Loucy (cell line): ENCODE results near the gene SLC25A21.

Experiments
- H2AFZ ChIP-seq: fragments of 200-600 bp; sonication (generic); 2 replicates; pipeline ENCODE4 v1.6.0; 2016; ENCODE audit warnings: antibody characterized with exemption, mild to moderate bottlenecking, low read length, moderate library complexity
- H3F3A ChIP-seq: fragments of 200-600 bp; 2 replicates; pipeline ENCODE4 v1.6.0; 2016; ENCODE audit warnings: antibody characterized with exemption, low read depth, mild to moderate bottlenecking
- H3K27me3 ChIP-seq: fragments of 200-600 bp; sonication (generic); 2 replicates; pipeline ENCODE4 v1.6.1; 2014; ENCODE audit warnings: low read length, mild to moderate bottlenecking; ENCODE audit not compliant: insufficient read depth, poor library complexity, severe bottlenecking
- H3K36me3 ChIP-seq: fragments of 200-600 bp; sonication (generic); 2 replicates; pipeline ENCODE4 v1.6.1; 2016; ENCODE audit warnings: low read length; ENCODE audit not compliant: insufficient read depth
- H3K4me1 ChIP-seq: fragments of 200-600 bp; sonication (generic); 2 replicates; pipeline ENCODE4 v1.5.1; 2014; ENCODE audit warnings: low read length, mild to moderate bottlenecking; ENCODE audit not compliant: insufficient read depth, poor library complexity, severe bottlenecking
- H3K4me2 ChIP-seq: fragments of 200-600 bp; sonication (generic); 2 replicates; pipeline ENCODE4 v1.6.0; 2014; ENCODE audit warnings: antibody characterized with exemption, low read length, low read depth, mild to moderate bottlenecking; ENCODE audit not compliant: poor library complexity, severe bottlenecking
- H3K4me3 ChIP-seq: fragments of 200-600 bp; sonication (generic); 2 replicates; pipeline ENCODE4 v1.5.1; 2014; ENCODE audit warnings: low read length, mild to moderate bottlenecking, mixed read lengths; ENCODE audit not compliant: poor library complexity, severe bottlenecking
- H3K79me2 ChIP-seq: fragments of 200-600 bp; sonication (generic); 2 replicates; pipeline ENCODE4 v1.6.1; 2014; ENCODE audit warnings: low read length; ENCODE audit not compliant: insufficient read depth
- H3K9ac ChIP-seq: fragments of 200-600 bp; sonication (generic); 2 replicates; pipeline ENCODE4 v1.6.0; 2014; ENCODE audit warnings: mild to moderate bottlenecking, low read depth, low read length, moderate library complexity; ENCODE audit not compliant: poor library complexity, severe bottlenecking
- H3K9me2 ChIP-seq: fragments of 200-600 bp; sonication (generic); replicated peaks from 2 replicates; pipeline ENCODE4 v1.6.1; 2016; ENCODE audit warnings: low read depth, low read length, mixed read lengths
- H3K9me3 ChIP-seq: fragments of 200-600 bp; sonication (generic); 2 replicates; pipeline ENCODE4 v1.6.1; 2014; ENCODE audit warnings: mild to moderate bottlenecking, antibody characterized with exemption, low read length, low read depth; ENCODE audit not compliant: insufficient read depth
- H4K20me1 ChIP-seq: fragments of 200-600 bp; sonication (generic); 2 replicates; pipeline ENCODE4 v1.6.0; 2014; ENCODE audit warnings: antibody characterized with exemption, low read length, mild to moderate bottlenecking; ENCODE audit not compliant: insufficient read depth, poor library complexity, severe bottlenecking
- EZH2phosphoT487 ChIP-seq: fragments of 200-600 bp; IDR thresholded peaks from 2 replicates; pipeline ENCODE4 v1.6.1; 2018; ENCODE audit warnings: antibody characterized with exemption, mild to moderate bottlenecking, moderate library complexity, borderline replicate concordance
- TF ChIP-seq, protein P1 (sequence below): fragments of 200-600 bp; sonication (generic); conservative IDR thresholded peaks from 2 replicates; pipeline ENCODE4 v1.5.1; 2014; ENCODE audit warnings: mild to moderate bottlenecking, antibody characterized with exemption, low read length

The SLC25A21 gene

DNA sequence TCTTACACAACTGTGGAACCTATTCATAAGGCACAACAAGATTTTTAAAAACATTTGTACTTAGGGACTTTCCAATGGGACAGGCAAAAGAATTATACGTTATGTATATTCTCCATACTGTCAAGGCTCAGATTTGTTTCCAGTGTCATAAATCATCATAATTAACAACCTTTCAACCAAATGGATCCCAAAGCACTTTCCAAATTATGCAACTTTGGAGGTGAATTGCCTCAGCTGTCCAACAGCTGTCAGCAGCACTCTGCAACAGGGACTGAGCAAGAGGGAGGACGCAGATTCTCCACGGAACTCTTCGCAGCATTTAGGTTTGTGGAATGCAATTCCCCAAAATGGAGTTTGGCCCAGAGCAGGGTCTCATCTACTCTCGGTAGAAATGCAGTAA is 324.2 kb downstream of the SLC25A21 start:
- Histone ChIP-seq H3K4me2 (no peak overlapping the region), H3K79me2 (no peaks in the 10 kb centered on the region), H3K4me3 (no peak overlapping the region), H3K9me3 (no peaks in the 10 kb centered on the region; the same call in 1 of the 2 replicates), H3K27me3 (no peaks in the 10 kb centered on the region), H3K36me3 (no peaks in the 10 kb centered on the region), H4K20me1 (no peaks in the 10 kb centered on the region), H3K4me1 (no peaks in the 10 kb centered on the region), H3K9ac (no peak overlapping the region), H3F3A (no peaks in the 10 kb centered on the region), H3K9me2 (no peaks in the 10 kb centered on the region), H2AFZ (no peak overlapping the region)
- TF ChIP-seq, protein P1, sequence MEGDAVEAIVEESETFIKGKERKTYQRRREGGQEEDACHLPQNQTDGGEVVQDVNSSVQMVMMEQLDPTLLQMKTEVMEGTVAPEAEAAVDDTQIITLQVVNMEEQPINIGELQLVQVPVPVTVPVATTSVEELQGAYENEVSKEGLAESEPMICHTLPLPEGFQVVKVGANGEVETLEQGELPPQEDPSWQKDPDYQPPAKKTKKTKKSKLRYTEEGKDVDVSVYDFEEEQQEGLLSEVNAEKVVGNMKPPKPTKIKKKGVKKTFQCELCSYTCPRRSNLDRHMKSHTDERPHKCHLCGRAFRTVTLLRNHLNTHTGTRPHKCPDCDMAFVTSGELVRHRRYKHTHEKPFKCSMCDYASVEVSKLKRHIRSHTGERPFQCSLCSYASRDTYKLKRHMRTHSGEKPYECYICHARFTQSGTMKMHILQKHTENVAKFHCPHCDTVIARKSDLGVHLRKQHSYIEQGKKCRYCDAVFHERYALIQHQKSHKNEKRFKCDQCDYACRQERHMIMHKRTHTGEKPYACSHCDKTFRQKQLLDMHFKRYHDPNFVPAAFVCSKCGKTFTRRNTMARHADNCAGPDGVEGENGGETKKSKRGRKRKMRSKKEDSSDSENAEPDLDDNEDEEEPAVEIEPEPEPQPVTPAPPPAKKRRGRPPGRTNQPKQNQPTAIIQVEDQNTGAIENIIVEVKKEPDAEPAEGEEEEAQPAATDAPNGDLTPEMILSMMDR: no peak
- TF ChIP-seq EZH2phosphoT487: no peak

DNA sequence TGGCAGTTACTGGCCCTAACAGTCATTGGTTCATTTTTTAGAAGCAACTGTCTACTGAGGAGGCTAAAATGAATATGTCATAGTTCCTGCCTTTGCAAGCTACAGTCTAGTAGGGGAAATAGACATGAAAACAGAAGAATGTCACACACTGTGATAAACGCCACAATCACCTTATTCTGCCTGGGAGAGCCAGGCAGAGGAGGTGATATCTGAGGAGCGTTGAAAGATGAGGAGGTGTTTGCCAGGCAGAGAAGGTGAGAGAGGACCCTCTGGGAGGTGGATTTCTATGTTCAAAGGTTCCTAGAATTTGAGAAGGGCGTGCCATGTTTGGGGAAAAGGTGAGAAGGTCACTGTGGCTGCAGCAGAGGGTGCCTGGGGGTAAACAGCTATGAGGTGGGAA is 325.0 kb downstream of the SLC25A21 start:
- no peak for TF ChIP-seq EZH2phosphoT487
- TF ChIP-seq, protein P1: no peak
- H3K9ac ChIP-seq: no peak overlapping the region
- H3K4me2 ChIP-seq: no peak overlapping the region
- no peaks in the 10 kb centered on the region for H3K27me3 ChIP-seq
- H4K20me1 ChIP-seq: no peaks in the 10 kb centered on the region
- H3K79me2 ChIP-seq: no peaks in the 10 kb centered on the region
- no peaks in the 10 kb centered on the region for H3K9me2 ChIP-seq
- no peak overlapping the region for H3K4me3 ChIP-seq
- H3F3A ChIP-seq: no peaks in the 10 kb centered on the region
- no peak overlapping the region for H2AFZ ChIP-seq
- no peaks in the 10 kb centered on the region; the same call in 1 of the 2 replicates for H3K9me3 ChIP-seq
- no peaks in the 10 kb centered on the region for H3K36me3 ChIP-seq
- no peaks in the 10 kb centered on the region for H3K4me1 ChIP-seq

DNA sequence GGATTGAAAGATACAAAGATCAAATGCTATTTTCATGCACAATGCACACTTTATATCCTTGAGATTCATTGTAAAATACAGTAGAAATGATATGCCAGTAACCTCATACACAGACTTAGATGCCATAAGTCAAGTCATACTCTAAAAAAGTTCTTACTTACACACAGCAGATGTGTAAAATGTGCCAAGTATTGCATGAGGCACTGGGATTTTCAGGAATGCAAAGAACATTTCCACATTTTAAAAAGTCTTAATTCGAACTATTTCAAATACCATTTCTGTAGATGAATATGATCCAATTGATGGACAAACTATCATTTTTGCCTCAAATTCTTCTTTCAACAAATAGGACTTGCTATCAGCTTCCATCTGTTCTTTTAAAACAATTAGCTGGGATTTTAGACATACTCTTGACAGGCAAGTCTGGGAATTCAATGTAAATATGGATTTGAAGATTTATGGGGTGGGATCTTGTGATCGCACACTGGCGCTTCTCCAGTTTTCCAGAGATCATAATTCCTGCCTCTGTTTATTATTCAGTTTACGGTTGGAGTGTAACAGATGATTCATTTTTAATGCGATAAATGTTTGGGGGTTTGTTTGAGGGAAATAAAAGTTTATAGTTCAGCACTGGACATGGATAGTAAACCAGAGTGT is 326.9 kb downstream of the SLC25A21 start:
- no peaks in the 10 kb centered on the region for H3K27me3 ChIP-seq
- no peaks in the 10 kb centered on the region for H3K36me3 ChIP-seq
- no peak overlapping the region for H3K4me2 ChIP-seq
- no peak overlapping the region for H3K4me3 ChIP-seq
- TF ChIP-seq, protein P1: no peak
- no peak for TF ChIP-seq EZH2phosphoT487
- no peak overlapping the region for H2AFZ ChIP-seq
- no peaks in the 10 kb centered on the region for H4K20me1 ChIP-seq
- no peaks in the 10 kb centered on the region for H3K9me2 ChIP-seq
- no peaks in the 10 kb centered on the region; the same call in 1 of the 2 replicates for H3K9me3 ChIP-seq
- no peaks in the 10 kb centered on the region for H3K4me1 ChIP-seq
- no peaks in the 10 kb centered on the region for H3K79me2 ChIP-seq
- no peaks in the 10 kb centered on the region for H3F3A ChIP-seq
- no peak overlapping the region for H3K9ac ChIP-seq
